ACC112 (cell line): ENCODE results near the gene LSS.
"Not testable (repeated sequence)": the region's sequence is repeated elsewhere in the genome, so short reads cannot be mapped to it uniquely, and the experiment has no call there.

ENCODE experiments used
- H2AFZ ChIP-seq: fragments of 200-600 bp; sonication (generic); one replicate; pipeline ENCODE4 v1.6.0; 2017; ENCODE audit warnings: antibody characterized with exemption, low read length; ENCODE audit not compliant: unreplicated experiment
- H3K27ac ChIP-seq: fragments of 200-600 bp; sonication (generic); 2 replicates; pipeline ENCODE4 v1.5.1; 2014; ENCODE audit warnings: low read depth, mild to moderate bottlenecking, antibody characterized with exemption, low read length, moderate library complexity
- H3K27me3 ChIP-seq: fragments of 200-600 bp; sonication (generic); 2 replicates; pipeline ENCODE4 v1.6.1; 2014; ENCODE audit warnings: mild to moderate bottlenecking, antibody characterized with exemption, low read length, moderate library complexity, mixed read lengths; ENCODE audit not compliant: insufficient read depth
- H3K36me3 ChIP-seq: fragments of 200-600 bp; sonication (generic); 2 replicates; pipeline ENCODE4 v1.6.1; 2016; ENCODE audit warnings: mild to moderate bottlenecking, antibody characterized with exemption, low read length, moderate library complexity, mixed read lengths; ENCODE audit not compliant: insufficient read depth
- H3K4me1 ChIP-seq: fragments of 200-600 bp; sonication (generic); one replicate; pipeline ENCODE4 v1.6.1; 2016; ENCODE audit warnings: low read length, mixed read lengths; ENCODE audit not compliant: insufficient read depth, unreplicated experiment, control insufficient read depth
- H3K4me3 ChIP-seq: fragments of 200-600 bp; sonication (generic); 2 replicates; pipeline ENCODE4 v1.5.1; 2014; ENCODE audit warnings: mild to moderate bottlenecking, low read depth, low read length
- H3K79me2 ChIP-seq: fragments of 200-600 bp; sonication (generic); one replicate; pipeline ENCODE4 v1.6.0; 2016; ENCODE audit warnings: low read length; ENCODE audit not compliant: control insufficient read depth, unreplicated experiment, insufficient read depth

LSS gene

GRCh38 chr21:46245213-46245915, 16.8 kb upstream of the LSS start:
- no peak overlapping the region for H2AFZ ChIP-seq
- H3K27ac ChIP-seq, result no peak overlapping the region
- H3K27me3 ChIP-seq, result no peaks in the 10 kb centered on the region
- H3K4me3 ChIP-seq, result no peak overlapping the region
- no peaks in the 10 kb centered on the region for H3K4me1 ChIP-seq
- H3K36me3 ChIP-seq, result peaks cover 47% of the 10 kb centered on the region
- no peaks in the 10 kb centered on the region for H3K79me2 ChIP-seq

DNA sequence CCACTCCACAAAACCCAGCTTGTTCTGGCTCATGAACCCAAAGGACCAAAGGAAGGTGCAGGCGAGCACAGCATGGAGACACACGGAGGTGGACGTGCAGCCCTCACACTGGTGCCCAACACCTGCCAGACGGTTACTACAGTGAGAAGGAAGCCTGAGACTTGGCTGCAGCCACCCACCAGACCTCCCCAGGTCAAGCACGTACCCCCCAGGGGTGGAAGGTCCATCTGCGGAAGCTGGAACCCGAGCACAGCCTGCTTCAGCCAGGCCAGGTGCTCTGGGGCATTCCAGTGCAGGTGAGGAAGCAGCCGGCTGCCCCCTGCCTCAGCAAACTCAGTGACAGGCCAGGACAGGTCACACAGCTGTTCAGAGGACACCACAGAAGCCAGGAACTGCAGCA, 16.0 kb upstream of the LSS start:
- H3K36me3 ChIP-seq, result peaks cover 53% of the 10 kb centered on the region
- no peak overlapping the region for H3K27ac ChIP-seq
- H3K79me2 ChIP-seq, result no peaks in the 10 kb centered on the region
- H3K4me3 ChIP-seq, result no peak overlapping the region
- H2AFZ ChIP-seq, result no peak overlapping the region
- H3K27me3 ChIP-seq, result no peaks in the 10 kb centered on the region
- H3K4me1 ChIP-seq, result no peaks in the 10 kb centered on the region

DNA sequence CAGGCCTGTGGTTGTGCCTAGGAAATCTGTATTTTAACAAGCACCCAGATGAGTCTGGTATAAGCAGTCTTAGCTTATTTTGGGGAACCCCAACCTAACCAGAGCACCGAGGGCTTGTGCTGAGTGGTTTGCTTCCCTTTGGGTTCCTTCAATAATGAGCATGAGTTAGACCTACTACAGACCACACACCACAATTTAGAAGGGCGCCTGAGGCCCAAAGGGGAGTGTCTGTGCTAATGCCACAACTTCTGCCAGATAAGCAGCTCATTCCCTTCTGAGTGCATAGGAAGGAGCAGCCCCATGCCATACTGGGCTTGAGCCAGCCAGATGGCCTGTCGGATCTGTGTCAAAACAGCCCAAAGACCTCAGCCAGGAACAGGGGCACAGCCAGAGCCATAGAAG, 15.4 kb upstream of the LSS start:
- H3K36me3 ChIP-seq, result peaks cover 59% of the 10 kb centered on the region
- H2AFZ ChIP-seq, result no peak overlapping the region
- H3K27ac ChIP-seq, result no peak overlapping the region
- H3K79me2 ChIP-seq, result no peaks in the 10 kb centered on the region
- no peaks in the 10 kb centered on the region for H3K4me1 ChIP-seq
- H3K27me3 ChIP-seq, result no peaks in the 10 kb centered on the region
- H3K4me3 ChIP-seq, result no peak overlapping the region

GRCh38 chr21:46243325-46243724, 14.8 kb upstream of the LSS start:
- H3K27ac ChIP-seq, result no peak overlapping the region
- H3K4me1 ChIP-seq, result no peaks in the 10 kb centered on the region

GRCh38 chr21:46241577-46241976, 13.0 kb upstream of the LSS start:
- not testable (repeated sequence) for H3K79me2 ChIP-seq, H3K27me3 ChIP-seq, H2AFZ ChIP-seq, H3K27ac ChIP-seq, H3K4me3 ChIP-seq, H3K4me1 ChIP-seq
- peaks cover 61% of the 10 kb centered on the region for H3K36me3 ChIP-seq

More at GRCh38 chr21:46243325-46243724, 14.8 kb upstream of the LSS start:
- H3K79me2 ChIP-seq, result no peaks in the 10 kb centered on the region
- H2AFZ ChIP-seq, result no peak overlapping the region
- no peak overlapping the region for H3K4me3 ChIP-seq
- no peaks in the 10 kb centered on the region for H3K27me3 ChIP-seq
- H3K36me3 ChIP-seq, result peaks cover 59% of the 10 kb centered on the region

GRCh38 chr21:46239817-46240325, 11.3 kb upstream of the LSS start:
- H3K4me3 ChIP-seq, result no peak overlapping the region
- H3K4me1 ChIP-seq, result no peaks in the 10 kb centered on the region
- H3K36me3 ChIP-seq, result peaks cover 68% of the 10 kb centered on the region
- H2AFZ ChIP-seq, result no peak overlapping the region
- H3K27ac ChIP-seq, result no peak overlapping the region
- no peaks in the 10 kb centered on the region for H3K27me3 ChIP-seq
- H3K79me2 ChIP-seq, result no peaks in the 10 kb centered on the region

DNA sequence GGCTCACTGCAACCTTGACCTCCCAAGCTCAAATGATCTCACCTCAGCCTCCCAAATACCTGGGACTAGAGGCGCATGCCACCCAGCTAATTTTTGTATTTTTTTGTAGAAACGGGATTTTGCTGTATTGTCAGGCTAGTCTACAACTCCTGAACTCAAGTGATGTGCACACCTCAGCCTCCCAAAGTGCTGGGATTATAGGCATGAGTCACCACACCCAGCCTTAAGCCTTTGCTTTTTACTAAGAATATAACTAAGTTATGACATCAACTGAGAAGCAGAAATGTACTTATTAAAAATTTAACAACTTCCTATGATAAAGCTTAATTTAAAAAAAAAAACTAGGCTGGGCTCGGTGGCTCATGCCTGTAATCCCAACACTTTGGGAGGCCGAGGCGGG, 8.9 kb upstream of the LSS start:
- Histone ChIP-seq H3K79me2 (no peaks in the 10 kb centered on the region), H3K4me3 (no peak overlapping the region), H3K27me3 (no peaks in the 10 kb centered on the region), H3K36me3 (peaks cover 60% of the 10 kb centered on the region), H3K4me1 (no peaks in the 10 kb centered on the region), H3K27ac (no peak overlapping the region), H2AFZ (no peak overlapping the region)

GRCh38 chr21:46234436-46234950, 5.9 kb upstream of the LSS start:
- Histone ChIP-seq H3K27ac (no peak overlapping the region), H3K79me2 (no peaks in the 10 kb centered on the region), H3K36me3 (peaks cover 44% of the 10 kb centered on the region), H3K4me3 (no peak overlapping the region), H2AFZ (no peak overlapping the region), H3K4me1 (peaks cover 9% of the 10 kb centered on the region), H3K27me3 (no peaks in the 10 kb centered on the region)

DNA sequence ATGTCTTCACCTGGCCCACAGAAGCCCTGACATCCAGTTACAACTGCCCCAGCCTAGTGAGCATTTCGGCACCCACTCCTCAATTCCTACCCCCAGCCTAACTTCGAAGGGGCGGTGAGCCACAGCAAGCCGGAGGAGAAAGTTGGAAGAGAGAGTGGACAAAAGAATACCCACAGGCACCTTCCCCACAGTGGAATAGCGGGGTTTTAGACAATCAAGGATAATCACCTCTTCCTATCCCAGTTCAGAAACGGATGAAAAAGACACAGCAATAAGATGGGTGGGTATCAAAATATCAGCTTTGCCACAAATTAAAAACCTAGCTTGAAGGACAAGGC, 1.3 kb upstream of the LSS start:
- Histone ChIP-seq H2AFZ (no peak overlapping the region), H3K27ac (no peak overlapping the region), H3K79me2 (peaks cover 26% of the 10 kb centered on the region)

GRCh38 chr21:46229133-46229922, 754 bp upstream of the LSS start:
- H2AFZ ChIP-seq, result peak overlapping the region; percentile 95
- peaks cover 18% of the 10 kb centered on the region for H3K36me3 ChIP-seq
- peaks cover 24% of the 10 kb centered on the region for H3K4me1 ChIP-seq
- no peaks in the 10 kb centered on the region for H3K27me3 ChIP-seq
- peak overlapping the region; percentile 94 for H3K4me3 ChIP-seq
- H3K27ac ChIP-seq, result no peak overlapping the region
- peaks cover 31% of the 10 kb centered on the region for H3K79me2 ChIP-seq

More for the DNA sequence above, 1.3 kb upstream of the LSS start:
- Histone ChIP-seq H3K27me3 (no peaks in the 10 kb centered on the region), H3K4me3 (peak overlapping the region; percentile 94), H3K36me3 (peaks cover 23% of the 10 kb centered on the region), H3K4me1 (peaks cover 24% of the 10 kb centered on the region)
